ENCODE data around the gene NXT2. TPM values are rescaled to one million over a fixed set of nuclear protein-coding genes. Genes with fewer than 3 reads are reported as not detected.
"Not testable (repeated sequence)": the region's sequence is repeated elsewhere in the genome, so short reads cannot be mapped to it uniquely, and the experiment has no call there.

The NXT2 gene
- total RNA-seq, 1 experiment from 2014 or later: 10.7 TPM

DNA sequence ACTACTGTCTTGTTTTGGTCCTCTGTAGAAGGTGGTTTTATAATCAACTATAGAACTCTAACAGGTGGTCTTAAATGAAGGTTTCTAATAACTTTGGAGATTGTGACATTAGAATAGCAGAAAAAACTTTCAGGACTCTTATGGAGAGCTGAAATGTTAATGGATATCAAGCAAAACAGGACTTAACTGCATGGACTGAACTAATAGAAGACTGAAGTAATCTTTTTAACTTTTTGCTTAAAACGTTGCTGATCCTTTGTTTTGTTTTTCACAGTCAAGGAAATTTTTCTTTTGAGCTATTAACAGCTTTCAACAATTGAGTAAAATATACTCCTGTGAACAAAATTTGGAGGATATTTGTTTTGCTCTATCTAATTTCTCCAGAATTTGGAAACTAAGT is 17.2 kb downstream of the NXT2 start:
- TF ChIP-seq EZH2 (IDR thresholded peaks at IDR 0.05; ENCODE audit: low read length, unreplicated experiment): no peak
- TF ChIP-seq CTCF (conservative IDR thresholded peaks at IDR 0.05; ENCODE audit: low read depth, low read length): no peak
- TF ChIP-seq EZH2phosphoT487 (IDR thresholded peaks at IDR 0.05; ENCODE audit: borderline replicate concordance, low read length): no peak
- H3K27me3 ChIP-seq (ENCODE audit: low read length): no peaks in the 10 kb centered on the region
- BruUV-seq (replicated peaks): no TSS peak
- H3K4me1 ChIP-seq (ENCODE audit: insufficient read depth, low read length): no peaks in the 10 kb centered on the region
- ChIA-PET POLR2A (ENCODE audit: unreplicated experiment) (no interaction called here), CTCF (no interaction called here)
- H2AFZ ChIP-seq (ENCODE audit: low read length): no peak overlapping the region
- no peaks in the 10 kb centered on the region for H3K9me2 ChIP-seq (replicated peaks; ENCODE audit: low read length)
- H3K27ac ChIP-seq (ENCODE audit: low read length): no peak overlapping the region
- intact Hi-C loops (cut with micrococcal nuclease): no loop called here
- ATAC-seq (no peak), DNase-seq (no peak)
- no peaks in the 10 kb centered on the region for H3F3A ChIP-seq (ENCODE audit: low read length, unreplicated experiment)
- no peak overlapping the region for H3K9ac ChIP-seq (ENCODE audit: low read length)
- H3K36me3 ChIP-seq (ENCODE audit: low read depth, low read length): no peaks in the 10 kb centered on the region
- no peak overlapping the region for H3K4me3 ChIP-seq (ENCODE audit: low read length)
- no peaks in the 10 kb centered on the region for H4K20me1 ChIP-seq (ENCODE audit: low read length)
- no peaks in the 10 kb centered on the region for H3K79me2 ChIP-seq (ENCODE audit: low read length)
- no peaks in the 10 kb centered on the region for H3K9me3 ChIP-seq (ENCODE audit: low read length)
- H3K4me2 ChIP-seq (ENCODE audit: low read length): no peak overlapping the region

DNA sequence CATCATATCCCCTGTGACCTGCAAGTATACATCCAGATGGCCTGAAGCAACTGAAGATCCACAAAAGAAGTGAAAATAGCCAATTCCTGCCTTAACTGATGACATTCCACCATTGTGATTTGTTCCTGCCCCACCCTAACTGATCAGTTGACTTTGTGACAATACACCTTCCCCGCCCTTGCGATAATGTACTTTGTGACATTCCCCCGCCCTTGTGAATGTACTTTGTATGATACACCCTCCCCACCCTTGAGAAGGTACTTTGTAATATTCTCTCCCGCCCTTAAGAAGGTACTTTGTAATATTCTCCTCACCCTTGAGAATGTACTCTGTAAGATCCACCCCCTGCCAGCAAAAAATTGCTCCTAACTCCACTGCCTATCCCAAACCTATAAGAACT is 39.4 kb downstream of the NXT2 start:
- DNase-seq; H4K20me1 ChIP-seq (ENCODE audit: low read length); H3K27ac ChIP-seq (ENCODE audit: low read length); H3K36me3 ChIP-seq (ENCODE audit: low read depth, low read length); POLR2A ChIA-PET (ENCODE audit: unreplicated experiment); H3K9ac ChIP-seq (ENCODE audit: low read length); H3K9me3 ChIP-seq (ENCODE audit: low read length); H3F3A ChIP-seq (ENCODE audit: low read length, unreplicated experiment); H3K4me3 ChIP-seq (ENCODE audit: low read length); intact Hi-C loops (cut with micrococcal nuclease); H2AFZ ChIP-seq (ENCODE audit: low read length); H3K4me2 ChIP-seq (ENCODE audit: low read length); H3K9me2 ChIP-seq (replicated peaks; ENCODE audit: low read length); H3K4me1 ChIP-seq (ENCODE audit: insufficient read depth, low read length); BruUV-seq (replicated peaks); ATAC-seq; CTCF ChIA-PET; H3K79me2 ChIP-seq (ENCODE audit: low read length): not testable (repeated sequence)
- H3K27me3 ChIP-seq (ENCODE audit: low read length): peaks cover 19% of the 10 kb centered on the region

GRCh38 chrX:109577055-109577454 is 40.4 kb downstream of the NXT2 start:
- no peak for TF ChIP-seq EZH2phosphoT487 (IDR thresholded peaks at IDR 0.05; ENCODE audit: borderline replicate concordance, low read length)
- no peak for TF ChIP-seq EZH2 (IDR thresholded peaks at IDR 0.05; ENCODE audit: low read length, unreplicated experiment)
- TF ChIP-seq CTCF (conservative IDR thresholded peaks at IDR 0.05; ENCODE audit: low read depth, low read length): no peak
- BruUV-seq (replicated peaks): no TSS peak
- Histone ChIP-seq H3K27me3 (ENCODE audit: low read length) (peaks cover 23% of the 10 kb centered on the region), H3K4me1 (ENCODE audit: insufficient read depth, low read length) (no peaks in the 10 kb centered on the region), H3K4me2 (ENCODE audit: low read length) (no peak overlapping the region), H3F3A (ENCODE audit: low read length, unreplicated experiment) (no peaks in the 10 kb centered on the region), H2AFZ (ENCODE audit: low read length) (no peak overlapping the region), H3K36me3 (ENCODE audit: low read depth, low read length) (no peaks in the 10 kb centered on the region), H3K27ac (ENCODE audit: low read length) (no peak overlapping the region), H3K79me2 (ENCODE audit: low read length) (no peaks in the 10 kb centered on the region), H3K4me3 (ENCODE audit: low read length) (no peak overlapping the region), H4K20me1 (ENCODE audit: low read length) (no peaks in the 10 kb centered on the region), H3K9me3 (ENCODE audit: low read length) (no peaks in the 10 kb centered on the region), H3K9me2 (replicated peaks; ENCODE audit: low read length) (no peaks in the 10 kb centered on the region), H3K9ac (ENCODE audit: low read length) (no peak overlapping the region)
- ChIA-PET CTCF (interaction anchor here (0.6 kb wide), 1 partner anchor 58 kb away, joined by 4 read pairs; no protein-coding TSS in a partner anchor), POLR2A (ENCODE audit: unreplicated experiment) (no interaction called here)
- DNase-seq (no peak), ATAC-seq (no peak)
- intact Hi-C loops (cut with micrococcal nuclease): no loop called here

Data from PC-3 (cell line).